Activated CD8-positive, alpha-beta memory T cell treated with anti-CD3 and anti-CD28 coated beads for 36 hours (primary cell): Measurements from ENCODE around the gene CHMP3. TPM values are rescaled to one million over a fixed set of nuclear protein-coding genes. Genes with fewer than 3 reads are reported as not detected.

Source experiments
- CTCF ChIA-PET: fragments of 350-600 bp; sonication (Branson Sonifier 250); formaldehyde crosslinking; loops from one replicate; lab custom pipeline; 2021; ENCODE audit warnings: antibody characterized with exemption; lab: Charles Lee
- POLR2A ChIA-PET: fragments of 350-600 bp; sonication (Branson Sonifier 250); formaldehyde crosslinking; loops from one replicate; lab custom pipeline; 2021; ENCODE audit warnings: antibody characterized with exemption; lab: Charles Lee
- total RNA-seq, 2 experiments: library from RNA; stranded (reverse); gene quantifications; one replicate each; pipeline ENCODE4 v1.2.3, GENCODE V29; 2021

Gene CHMP3
- total RNA-seq, 2 experiments from 2014 or later, result 44.6 to 50.9 TPM

- CTCF ChIA-PET, result no interaction called here
- POLR2A ChIA-PET, result no interaction called here
These were observed 78.9 kb downstream of the CHMP3 start for GRCh38 chr2:86484385-86484784.

GRCh38 chr2:86482034-86482433 lies 81.2 kb downstream of the CHMP3 start:
- POLR2A ChIA-PET, result no interaction called here

GRCh38 chr2:86480105-86480504 lies 83.1 kb downstream of the CHMP3 start:
- POLR2A ChIA-PET, result no interaction called here
- CTCF ChIA-PET, result no interaction called here

More at GRCh38 chr2:86482034-86482433, 81.2 kb downstream of the CHMP3 start:
- CTCF ChIA-PET, result no interaction called here

GRCh38 chr2:86477349-86477748 lies 85.9 kb downstream of the CHMP3 start:
- ChIA-PET CTCF (no interaction called here), POLR2A (interaction anchor here (0.5 kb wide), 1 partner anchor 21 kb away, joined by 4 read pairs; no protein-coding TSS in a partner anchor)

- CTCF ChIA-PET, result no interaction called here
- POLR2A ChIA-PET, result interaction anchor here (0.5 kb wide), 1 partner anchor 21 kb away, joined by 4 read pairs; no protein-coding TSS in a partner anchor
These were observed 86.3 kb downstream of the CHMP3 start for GRCh38 chr2:86476918-86477317.

GRCh38 chr2:86476092-86476491 lies 87.2 kb downstream of the CHMP3 start:
- ChIA-PET POLR2A (no interaction called here), CTCF (interaction anchor here (0.5 kb wide), 1 partner anchor 96 kb away, joined by 3 read pairs; no protein-coding TSS in a partner anchor)

GRCh38 chr2:86471637-86472036 lies 91.6 kb downstream of the CHMP3 start:
- CTCF ChIA-PET, result no interaction called here
- POLR2A ChIA-PET, result no interaction called here

GRCh38 chr2:86470890-86471289 lies 92.4 kb downstream of the CHMP3 start:
- POLR2A ChIA-PET, result no interaction called here

GRCh38 chr2:86468162-86469033 lies 94.8 kb downstream of the CHMP3 start:
- CTCF ChIA-PET, result no interaction called here
- POLR2A ChIA-PET, result no interaction called here

More at GRCh38 chr2:86470890-86471289, 92.4 kb downstream of the CHMP3 start:
- CTCF ChIA-PET, result no interaction called here

GRCh38 chr2:86466306-86466705 lies 96.9 kb downstream of the CHMP3 start:
- POLR2A ChIA-PET, result no interaction called here
- CTCF ChIA-PET, result no interaction called here

GRCh38 chr2:86464652-86465051 lies 98.6 kb downstream of the CHMP3 start:
- POLR2A ChIA-PET, result no interaction called here

GRCh38 chr2:86461042-86461743 lies 102.0 kb downstream of the CHMP3 start:
- CTCF ChIA-PET, result no interaction called here
- POLR2A ChIA-PET, result no interaction called here

More at GRCh38 chr2:86464652-86465051, 98.6 kb downstream of the CHMP3 start:
- CTCF ChIA-PET, result no interaction called here

GRCh38 chr2:86455181-86455580 lies 108.1 kb downstream of the CHMP3 start:
- POLR2A ChIA-PET, result no interaction called here

GRCh38 chr2:86454238-86454637 lies 109.0 kb downstream of the CHMP3 start:
- POLR2A ChIA-PET, result no interaction called here
- CTCF ChIA-PET, result no interaction called here

More at GRCh38 chr2:86455181-86455580, 108.1 kb downstream of the CHMP3 start:
- CTCF ChIA-PET, result interaction anchor here (0.7 to 1.4 kb wide), 2 partner anchors 13 to 300 kb away, joined by 4 read pairs; no protein-coding TSS in a partner anchor

- ChIA-PET POLR2A (no interaction called here), CTCF (no interaction called here)
These were observed 109.4 kb downstream of the CHMP3 start for GRCh38 chr2:86453836-86454235.

Other genes with a start within 250 kb of the CHMP3 start
- gene REEP1, start 225.8 kb downstream of the CHMP3 start, total RNA-seq, result under 1 TPM; 0.23 to 0.25 TPM
- gene KDM3A, start 122.1 kb downstream of the CHMP3 start, total RNA-seq, result 10 to 100 TPM; 50.0 to 54.0 TPM
- gene RNF103, start 60.4 kb upstream of the CHMP3 start, total RNA-seq, result 10 to 100 TPM; 11.6 to 11.8 TPM
- gene RMND5A, start 156.8 kb upstream of the CHMP3 start, total RNA-seq, result 10 to 100 TPM; 55.3 to 55.8 TPM
- gene CD8A, start 227.5 kb upstream of the CHMP3 start, total RNA-seq, result 100 to 1,000 TPM; 433 TPM